Measurements from ENCODE around the gene IRS4. TPM values are rescaled to one million over a fixed set of nuclear protein-coding genes. Genes with fewer than 3 reads are reported as not detected.

The IRS4 gene
- total RNA-seq, 1 donor from 2014 or later = not detected

- no peak for FAIRE-seq
- DNase-seq (ENCODE audit: low read depth) = peak; percentile 2
- Histone ChIP-seq H3K4me3 (ENCODE audit: low read depth, low read length) (peak overlapping the region; percentile 30), H3K27me3 (ENCODE audit: control insufficient read depth, insufficient read depth, low read length) (peaks cover 39% of the 10 kb centered on the region), H3K36me3 (ENCODE audit: control insufficient read depth, insufficient read depth, low read length) (no peaks in the 10 kb centered on the region)
- no peak for TF ChIP-seq CTCF (IDR thresholded peaks at IDR 0.05; ENCODE audit: insufficient read depth, low read length, severe bottlenecking)
Measured at GRCh38 chrX:108735679-108736508, 469 bp downstream of the IRS4 start.

- H3K36me3 ChIP-seq (ENCODE audit: control insufficient read depth, insufficient read depth, low read length) = no peaks in the 10 kb centered on the region
- H3K27me3 ChIP-seq (ENCODE audit: control insufficient read depth, insufficient read depth, low read length) = peaks cover 40% of the 10 kb centered on the region
- peak; percentile 1 for DNase-seq (ENCODE audit: low read depth)
- peak; percentile 39 for TF ChIP-seq CTCF (IDR thresholded peaks at IDR 0.05; ENCODE audit: insufficient read depth, low read length, severe bottlenecking)
- FAIRE-seq = no peak
- H3K4me3 ChIP-seq (ENCODE audit: low read depth, low read length) = no peak overlapping the region
Measured at GRCh38 chrX:108735091-108735678, 1.2 kb downstream of the IRS4 start.

- Histone ChIP-seq H3K4me3 (ENCODE audit: low read depth, low read length) (no peak overlapping the region), H3K36me3 (ENCODE audit: control insufficient read depth, insufficient read depth, low read length) (no peaks in the 10 kb centered on the region), H3K27me3 (ENCODE audit: control insufficient read depth, insufficient read depth, low read length) (peaks cover 40% of the 10 kb centered on the region)
- TF ChIP-seq CTCF (IDR thresholded peaks at IDR 0.05; ENCODE audit: insufficient read depth, low read length, severe bottlenecking) = no peak
- no peak for FAIRE-seq
- no peak for DNase-seq (ENCODE audit: low read depth)
Measured at GRCh38 chrX:108734426-108734825, 1.9 kb downstream of the IRS4 start.

GRCh38 chrX:108732630-108733321 lies 3.6 kb downstream of the IRS4 start:
- H3K36me3 ChIP-seq (ENCODE audit: control insufficient read depth, insufficient read depth, low read length) = no peaks in the 10 kb centered on the region
- H3K4me3 ChIP-seq (ENCODE audit: low read depth, low read length) = no peak overlapping the region
- no peak for TF ChIP-seq CTCF (IDR thresholded peaks at IDR 0.05; ENCODE audit: insufficient read depth, low read length, severe bottlenecking)
- DNase-seq (ENCODE audit: low read depth) = no peak
- H3K27me3 ChIP-seq (ENCODE audit: control insufficient read depth, insufficient read depth, low read length) = peaks cover 38% of the 10 kb centered on the region
- FAIRE-seq = no peak

GRCh38 chrX:108731153-108731552 lies 5.2 kb downstream of the IRS4 start:
- Histone ChIP-seq H3K27me3 (ENCODE audit: control insufficient read depth, insufficient read depth, low read length) (peaks cover 26% of the 10 kb centered on the region), H3K4me3 (ENCODE audit: low read depth, low read length) (no peak overlapping the region), H3K36me3 (ENCODE audit: control insufficient read depth, insufficient read depth, low read length) (no peaks in the 10 kb centered on the region)
- FAIRE-seq = no peak
- no peak for TF ChIP-seq CTCF (IDR thresholded peaks at IDR 0.05; ENCODE audit: insufficient read depth, low read length, severe bottlenecking)
- no peak for DNase-seq (ENCODE audit: low read depth)
